HG03460 (cell line): ENCODE measurements around the gene TBX6.
A peak's percentile ranks its signal among the peaks of the same experiment; 100 is the strongest.

Experiments used
- ATAC-seq: cut with Tn5 transposase; IDR thresholded peaks from one replicate; pipeline ENCODE4 v1.9.1; 2021; ENCODE audit not compliant: unreplicated experiment

TBX6 gene

DNA sequence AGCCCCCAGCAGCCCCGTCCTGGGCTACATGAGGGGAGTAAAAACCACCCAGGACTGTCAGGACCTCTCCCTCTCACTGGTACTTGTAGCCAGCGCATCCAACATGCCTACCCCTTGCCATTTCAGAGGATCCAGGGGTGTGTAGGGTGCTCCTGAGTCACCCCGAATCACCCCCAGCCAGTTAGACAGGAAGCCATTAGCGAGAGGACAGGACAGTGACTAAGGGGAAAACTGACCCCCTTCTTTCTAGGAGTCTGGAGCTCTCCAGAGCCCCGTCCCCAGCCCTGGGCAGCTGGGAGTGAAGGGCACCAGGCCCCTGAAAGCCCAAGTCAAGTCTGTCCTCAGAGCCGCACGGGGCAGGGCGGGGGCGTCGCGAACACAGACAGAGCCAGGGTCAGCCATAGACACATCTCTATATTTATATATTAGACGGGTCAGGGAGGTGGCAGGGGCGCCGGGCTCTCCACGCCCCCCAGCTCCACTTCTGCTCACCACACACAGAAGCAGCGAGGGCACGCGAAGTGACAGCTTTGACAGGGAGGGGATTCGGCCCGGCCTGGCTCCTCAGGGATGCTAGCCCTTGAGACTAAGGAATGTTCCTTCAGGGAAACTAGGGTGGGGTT, 22.1 kb upstream of the TBX6 start:
- ATAC-seq: no peak

DNA sequence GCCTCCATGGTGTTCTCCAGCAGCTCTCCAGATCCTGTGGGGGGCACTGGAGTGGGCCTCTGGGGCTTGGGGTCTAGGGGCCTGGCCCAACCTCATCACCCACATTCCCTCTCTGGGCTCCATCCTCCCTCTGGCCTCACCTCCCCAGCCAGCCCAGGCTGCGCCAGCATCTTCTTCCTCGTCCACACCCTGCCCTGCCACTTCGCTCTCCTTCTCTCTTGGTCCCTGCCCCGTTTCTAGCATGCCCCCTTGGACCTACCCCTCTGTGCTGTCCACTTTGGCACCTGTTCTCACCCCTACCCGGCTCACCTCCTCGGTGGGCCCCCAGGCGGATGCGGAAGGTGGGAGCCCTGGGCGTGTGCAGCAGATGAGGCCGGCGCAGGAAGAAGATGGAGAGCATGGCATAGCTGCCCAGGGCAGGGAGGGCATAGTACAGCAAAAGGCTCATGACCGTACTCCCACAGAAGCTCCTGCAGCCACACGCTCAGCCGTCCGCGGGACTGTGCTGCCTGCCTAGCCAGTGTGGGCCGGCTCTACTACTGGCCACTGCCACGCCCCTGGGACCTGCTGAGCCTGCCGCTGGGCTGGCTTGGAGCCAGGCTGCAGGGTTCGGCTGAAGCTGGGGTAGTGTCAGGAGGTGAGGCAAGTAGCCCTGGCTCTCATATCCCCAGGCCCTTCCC, 21.4 kb upstream of the TBX6 start, which contains the start of gene GDPD3:
TSS of gene GDPD3 (minus strand) at position 507 of the 680 bp plus-strand sequence. CDS start at position 448, 59 bp downstream.
- no peak for ATAC-seq

DNA sequence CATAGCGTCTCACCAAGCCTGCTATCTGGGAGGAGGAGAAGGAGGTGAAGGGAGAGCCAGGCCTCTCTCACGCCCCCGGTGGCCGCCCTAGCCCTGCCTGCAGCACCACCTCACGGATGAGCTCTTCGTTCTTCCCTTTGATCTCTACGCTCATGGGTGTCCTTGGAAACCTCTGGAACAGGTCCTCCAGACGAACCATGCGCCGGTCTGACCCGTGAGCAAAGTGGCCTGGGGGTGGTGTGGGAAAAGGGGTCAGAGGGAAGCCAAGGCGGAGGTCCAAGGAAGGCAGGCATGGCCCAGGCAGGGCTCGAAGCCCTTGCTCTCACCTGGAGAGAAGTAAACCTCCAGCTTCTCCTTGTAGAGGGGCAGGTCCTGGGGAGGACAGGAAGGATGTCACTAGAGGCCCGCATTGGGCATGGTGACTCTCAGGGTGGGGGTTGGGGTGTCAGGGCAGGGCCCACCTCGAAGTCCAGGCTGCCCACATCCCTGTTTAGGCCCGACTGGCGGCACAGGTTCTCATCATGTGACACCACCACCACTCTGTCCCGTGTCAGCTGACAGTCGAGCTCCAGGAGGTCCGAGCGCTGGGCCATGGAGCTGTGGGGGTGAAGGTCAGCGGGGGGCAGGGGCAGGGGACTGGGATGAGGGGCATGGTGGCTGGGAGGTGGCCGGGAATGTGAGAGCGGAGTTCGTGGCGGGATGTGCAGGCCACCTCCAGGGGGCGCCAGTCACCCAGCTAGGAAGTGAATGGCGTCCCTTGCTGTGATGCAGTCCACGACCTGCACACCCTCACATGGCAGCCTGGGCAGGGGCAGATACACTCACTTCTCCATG, 20.7 kb upstream of the TBX6 start:
- ATAC-seq: no peak

DNA sequence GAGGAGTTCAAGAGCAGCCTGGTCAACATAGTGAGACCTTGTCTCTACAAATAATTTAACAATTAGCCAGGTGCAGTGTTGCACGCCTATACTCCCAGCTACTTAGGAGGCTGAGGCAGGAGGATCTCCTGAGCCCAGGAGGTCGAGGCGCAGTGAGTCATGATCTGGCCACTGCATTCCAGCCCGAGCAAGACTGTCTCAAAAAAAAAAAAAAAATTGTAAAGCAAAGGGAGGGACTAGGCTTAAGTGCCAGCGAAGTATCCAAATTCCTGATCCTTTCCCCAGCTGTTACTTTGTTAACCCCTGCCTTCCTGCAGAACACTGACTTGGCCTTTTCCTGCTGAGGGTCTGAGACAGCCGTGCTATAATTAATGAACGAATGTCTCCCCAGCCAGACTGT, 18.9 kb upstream of the TBX6 start:
- no peak for ATAC-seq

DNA sequence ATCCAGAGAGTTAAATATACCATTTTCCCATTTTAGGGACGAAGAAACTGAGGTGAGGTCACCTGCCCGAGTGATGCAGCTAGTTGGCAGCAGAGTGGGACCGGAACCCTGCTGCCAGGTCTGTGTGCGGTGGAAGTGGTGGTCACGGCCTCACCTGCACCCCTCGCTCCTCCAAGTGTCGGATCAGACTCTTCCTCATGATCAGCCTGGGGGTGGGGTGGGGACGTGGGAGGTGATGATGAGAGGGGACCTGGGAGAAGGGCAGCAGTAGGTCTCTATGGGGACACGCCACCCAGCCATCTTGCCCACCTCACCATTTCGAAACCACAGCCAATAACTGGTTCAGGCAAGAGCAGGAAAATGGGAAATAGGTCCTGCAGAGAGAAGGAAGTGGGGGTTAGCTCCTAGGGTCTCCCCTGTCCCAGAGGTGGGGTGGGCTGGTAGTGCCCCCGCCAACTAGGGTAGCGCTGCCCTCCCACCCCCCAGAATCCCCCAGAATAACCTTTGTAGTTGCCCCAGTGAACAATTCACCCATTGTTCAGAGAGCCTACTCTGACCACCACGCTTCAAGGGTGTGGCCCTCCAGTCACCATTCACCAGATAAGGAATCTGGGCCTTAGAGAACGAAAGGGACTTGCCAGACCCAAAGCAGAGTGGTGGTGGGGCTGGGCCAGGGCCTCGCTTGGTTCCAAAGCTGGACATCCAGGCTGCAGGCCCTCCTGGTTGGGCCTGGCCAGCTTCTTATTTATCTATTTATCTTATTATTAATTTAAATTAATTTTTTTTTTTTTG, 16.5 kb upstream of the TBX6 start:
- no peak for ATAC-seq

DNA sequence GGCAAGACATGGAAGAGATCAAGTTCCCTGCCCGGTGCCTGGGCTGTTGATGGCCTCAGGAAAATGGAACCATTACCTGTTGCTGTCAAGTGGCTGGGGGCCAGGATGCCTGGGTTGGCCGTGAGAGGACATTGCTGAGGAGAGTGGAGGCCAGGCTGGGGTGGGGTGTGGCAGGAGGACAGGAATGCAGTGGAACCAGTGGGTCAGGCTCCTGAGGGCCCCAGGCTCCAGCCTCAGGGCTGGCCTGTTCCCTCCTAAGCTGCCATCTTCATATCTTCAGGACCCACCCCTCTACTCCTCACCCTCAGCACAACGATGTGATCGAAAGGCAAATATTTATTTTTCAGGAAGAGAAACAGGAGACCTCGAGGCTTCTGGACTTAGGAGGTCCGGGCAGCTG, 12.8 kb upstream of the TBX6 start:
- ATAC-seq: no peak

DNA sequence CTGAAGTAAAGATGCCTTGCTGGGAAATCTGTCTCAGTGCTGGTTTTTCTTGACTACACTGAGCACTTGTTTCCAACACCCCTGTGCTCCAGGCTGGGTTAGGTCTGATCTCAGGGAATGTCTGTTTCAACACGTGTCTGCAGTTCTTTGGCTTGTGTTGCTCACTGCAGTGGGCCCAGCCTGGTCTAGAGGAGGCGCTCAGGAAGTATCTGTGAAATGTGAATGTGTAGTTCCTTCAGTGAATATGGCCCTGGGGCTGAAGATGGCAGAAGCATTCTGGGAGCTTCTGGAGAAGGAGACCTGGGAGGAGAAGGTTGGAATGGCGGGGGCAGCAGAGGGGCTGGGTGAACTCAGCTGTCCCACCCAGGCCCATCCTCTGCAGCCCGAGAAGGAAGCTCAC, 12.4 kb upstream of the TBX6 start:
- ATAC-seq: no peak

DNA sequence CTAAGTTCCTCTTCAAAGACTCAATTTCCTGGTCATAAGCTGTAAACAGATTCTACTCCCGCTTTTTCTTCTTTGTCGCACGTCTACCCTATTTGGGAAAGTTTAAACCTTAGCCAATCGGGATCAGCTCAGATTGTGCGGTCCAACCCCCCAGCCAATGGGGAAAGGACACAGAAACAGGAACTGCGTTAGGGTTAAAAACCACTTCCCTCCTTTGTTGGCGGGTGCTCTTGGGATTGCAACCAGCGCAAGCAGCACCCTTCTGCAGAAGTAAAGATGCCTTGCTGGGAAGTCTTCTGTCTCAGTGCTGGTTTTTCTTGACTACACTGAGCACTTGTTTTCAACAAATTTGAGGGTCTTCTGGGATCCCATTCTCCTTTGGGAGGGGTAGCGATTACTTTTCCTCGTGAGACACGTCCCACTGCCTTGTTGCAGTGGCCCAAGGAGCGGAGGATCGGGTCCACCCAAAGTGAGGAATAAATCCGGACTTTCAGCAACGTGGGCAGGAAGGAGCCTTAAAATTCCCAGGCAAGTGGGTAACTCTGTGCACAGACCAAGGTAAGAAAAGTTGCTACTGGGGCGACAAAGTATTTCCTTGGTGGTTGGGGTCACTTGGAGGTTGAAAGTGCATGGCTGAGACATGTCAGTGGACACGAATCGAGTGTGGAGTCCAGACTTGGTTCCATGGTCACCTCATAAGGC, 5.3 kb upstream of the TBX6 start:
- no peak for ATAC-seq

DNA sequence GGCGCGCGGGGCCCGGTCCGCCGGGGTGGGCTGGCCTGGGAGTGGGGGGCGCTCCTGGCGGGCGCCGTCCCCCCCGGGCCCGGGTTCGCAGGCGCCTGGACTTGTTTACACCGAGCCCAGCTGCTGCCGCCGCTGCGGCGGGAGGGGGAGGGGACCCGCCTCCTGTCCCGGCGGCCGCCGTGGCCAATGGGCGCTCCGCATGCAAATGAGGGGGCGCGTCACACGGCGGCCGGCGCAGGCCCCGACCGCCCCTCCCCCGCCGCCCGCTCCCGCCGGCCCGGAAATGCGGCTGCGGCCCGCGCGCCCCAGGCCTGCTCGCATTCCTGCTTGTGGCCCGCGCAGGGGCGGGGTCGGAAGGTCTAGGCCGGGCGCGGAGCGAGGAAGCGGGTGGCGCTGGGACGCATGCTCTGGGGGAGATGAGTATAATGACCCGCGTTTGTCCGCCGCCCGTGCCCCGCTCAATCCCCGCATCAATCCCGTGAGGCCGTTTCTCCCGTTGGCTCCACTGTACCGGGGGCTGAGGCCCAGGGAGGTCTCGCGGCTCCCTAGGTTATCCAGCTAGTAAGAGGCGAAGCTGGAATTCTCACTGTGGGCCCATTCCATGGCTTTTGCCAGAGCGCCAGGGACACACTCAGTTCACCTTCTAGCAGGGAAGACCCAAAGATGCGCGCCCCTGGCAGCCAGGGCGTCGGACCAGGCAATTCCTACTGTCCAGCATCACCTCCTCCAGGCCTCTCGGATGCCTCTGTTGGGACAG, 4.6 kb upstream of the TBX6 start, which contains the start of gene YPEL3:
TSS of gene YPEL3 (minus strand) at position 109 of the 757 bp plus-strand sequence. CDS start 731 bp downstream, outside the sequence.
- peak; percentile 41 for ATAC-seq

DNA sequence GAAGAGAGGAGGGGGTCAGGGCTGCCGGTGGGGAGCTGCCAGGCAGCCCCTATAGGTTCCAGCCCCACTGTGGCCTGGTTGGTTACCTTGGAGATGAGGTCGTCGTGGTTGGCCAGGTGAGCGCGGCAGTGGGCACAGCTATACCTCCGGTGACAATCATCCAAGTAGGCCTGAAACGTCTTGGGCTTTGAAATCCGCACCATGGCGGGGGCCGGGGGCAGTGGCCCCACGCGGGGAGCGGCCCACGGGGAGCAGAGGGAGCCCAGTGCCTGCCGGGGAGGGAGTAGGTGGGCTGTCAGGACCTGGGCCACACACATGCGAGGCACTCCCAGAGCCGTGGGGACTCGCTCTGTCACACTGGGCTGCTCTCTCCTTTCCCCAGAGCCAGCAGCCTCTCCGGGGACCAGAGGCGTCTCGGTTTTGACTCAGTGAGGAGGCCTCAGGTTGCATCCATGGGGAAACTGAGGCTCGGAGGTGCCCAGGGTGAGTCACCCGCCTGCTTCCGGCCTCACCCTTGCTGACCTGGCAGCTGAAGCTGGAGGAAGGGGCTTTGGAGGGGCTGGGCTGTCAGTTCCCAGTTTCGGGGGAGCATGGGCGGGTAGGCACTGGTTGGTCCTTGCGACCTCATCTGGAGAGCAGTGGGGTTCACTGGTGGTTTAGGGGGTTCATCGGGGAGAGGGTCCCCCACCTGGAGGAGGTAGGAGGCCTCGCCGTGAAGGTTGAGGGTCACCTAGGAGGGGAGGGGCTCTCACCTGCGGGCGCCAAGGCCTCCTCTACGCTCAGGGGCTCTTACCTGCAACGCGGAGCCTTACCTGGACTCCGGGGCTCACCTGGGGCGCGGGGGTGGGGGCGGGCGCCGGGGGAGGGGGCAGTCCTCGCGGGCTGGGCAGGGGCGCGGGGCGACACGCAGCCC, 3.7 kb upstream of the TBX6 start:
- no peak for ATAC-seq

DNA sequence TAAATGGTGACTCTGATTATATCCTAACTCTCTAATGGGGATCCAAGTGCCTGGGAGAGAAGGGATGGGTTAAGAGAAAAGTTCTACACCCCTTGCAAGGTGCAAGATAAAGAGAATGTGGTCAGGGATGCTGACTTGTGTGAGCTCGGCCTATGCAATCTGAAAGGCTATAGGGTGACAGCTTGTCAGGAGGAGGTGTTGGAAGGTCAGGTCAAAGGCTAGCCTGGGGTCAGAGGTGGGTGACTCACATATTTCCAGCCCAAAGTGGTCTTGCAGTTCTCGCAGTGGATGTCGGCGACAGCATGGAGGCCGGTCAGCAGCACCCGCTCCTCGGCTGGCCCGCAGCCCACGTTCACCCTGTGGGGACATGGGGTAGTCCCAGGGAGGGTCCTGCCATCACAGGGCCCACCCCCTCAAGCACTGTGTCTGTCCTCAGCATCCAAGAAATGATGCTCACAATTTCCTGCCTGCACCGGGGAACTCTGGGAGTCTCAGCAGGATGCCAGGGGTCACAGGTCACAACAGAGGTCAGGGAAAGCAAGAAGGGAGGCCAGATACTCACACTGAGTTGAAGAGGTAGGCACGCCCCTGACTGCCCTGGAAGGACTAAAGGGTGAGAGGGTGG, 2.9 kb upstream of the TBX6 start:
- ATAC-seq: no peak

DNA sequence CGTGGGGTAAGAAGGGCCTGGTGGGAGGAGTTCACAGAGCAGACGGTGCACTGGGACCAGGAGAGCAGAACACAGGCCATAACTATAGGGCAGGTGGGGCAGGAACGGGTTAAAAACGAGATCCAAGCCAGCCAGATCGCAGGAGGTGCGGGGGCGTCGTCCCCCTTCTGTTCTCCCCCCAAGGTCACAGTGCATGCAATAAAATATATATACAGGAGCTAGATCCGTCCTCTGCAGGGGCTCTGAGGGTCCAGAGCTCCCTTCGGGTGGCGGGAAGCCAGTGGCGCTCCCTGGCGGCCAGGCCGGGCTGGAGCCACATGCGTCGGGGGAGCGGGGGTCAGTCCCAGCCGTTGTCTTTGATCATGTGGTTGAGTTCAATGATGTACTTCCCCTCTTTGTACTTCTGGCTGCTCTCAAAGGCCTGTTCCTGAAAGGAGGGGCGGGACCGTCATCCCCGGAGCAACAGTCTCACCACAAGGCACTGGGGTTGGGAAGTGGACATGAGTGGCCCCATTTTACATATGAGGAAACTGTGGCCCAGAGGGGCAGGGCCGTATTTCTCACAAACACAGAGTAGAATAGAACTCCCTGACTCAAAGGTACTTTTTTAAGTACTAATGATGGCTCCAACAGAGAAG, 768 bp upstream of the TBX6 start:
- ATAC-seq: peak; percentile 48

DNA sequence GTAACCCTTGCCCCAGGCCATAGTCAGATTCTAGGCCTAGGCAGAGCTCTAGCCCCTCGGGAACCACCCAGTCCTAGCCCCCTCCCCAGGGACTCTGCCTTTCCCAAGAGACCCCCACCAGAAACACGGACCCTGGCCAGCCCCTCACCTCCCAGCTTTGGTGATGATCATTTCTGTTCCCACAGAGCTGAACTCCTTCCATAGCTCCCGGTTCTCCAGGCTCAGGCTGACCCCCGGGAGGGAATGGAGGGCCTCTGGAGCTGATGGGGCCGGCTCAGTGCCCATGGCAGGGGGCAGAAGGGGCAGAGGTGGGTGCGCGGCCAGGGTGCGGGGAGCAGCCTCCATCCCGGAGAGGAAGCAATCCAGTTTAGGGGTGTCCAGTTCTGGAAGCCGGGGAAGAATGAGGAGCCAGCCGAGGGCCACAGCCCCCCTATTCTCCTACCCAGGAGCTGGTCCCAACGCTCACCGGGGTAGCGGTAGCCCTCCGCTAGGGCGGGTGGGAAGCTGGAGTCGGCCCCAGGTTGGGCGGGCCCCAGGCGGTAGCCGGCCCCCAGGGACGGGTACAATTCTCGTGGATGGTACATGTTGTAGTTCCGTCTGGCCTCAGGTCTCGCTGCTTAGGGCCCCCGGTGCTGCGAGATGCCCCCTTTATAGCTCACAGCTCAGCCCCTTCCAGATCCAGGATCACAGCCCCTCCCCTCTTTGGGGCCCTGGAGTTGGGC, 953 bp downstream of the TBX6 start:
- no peak for ATAC-seq

DNA sequence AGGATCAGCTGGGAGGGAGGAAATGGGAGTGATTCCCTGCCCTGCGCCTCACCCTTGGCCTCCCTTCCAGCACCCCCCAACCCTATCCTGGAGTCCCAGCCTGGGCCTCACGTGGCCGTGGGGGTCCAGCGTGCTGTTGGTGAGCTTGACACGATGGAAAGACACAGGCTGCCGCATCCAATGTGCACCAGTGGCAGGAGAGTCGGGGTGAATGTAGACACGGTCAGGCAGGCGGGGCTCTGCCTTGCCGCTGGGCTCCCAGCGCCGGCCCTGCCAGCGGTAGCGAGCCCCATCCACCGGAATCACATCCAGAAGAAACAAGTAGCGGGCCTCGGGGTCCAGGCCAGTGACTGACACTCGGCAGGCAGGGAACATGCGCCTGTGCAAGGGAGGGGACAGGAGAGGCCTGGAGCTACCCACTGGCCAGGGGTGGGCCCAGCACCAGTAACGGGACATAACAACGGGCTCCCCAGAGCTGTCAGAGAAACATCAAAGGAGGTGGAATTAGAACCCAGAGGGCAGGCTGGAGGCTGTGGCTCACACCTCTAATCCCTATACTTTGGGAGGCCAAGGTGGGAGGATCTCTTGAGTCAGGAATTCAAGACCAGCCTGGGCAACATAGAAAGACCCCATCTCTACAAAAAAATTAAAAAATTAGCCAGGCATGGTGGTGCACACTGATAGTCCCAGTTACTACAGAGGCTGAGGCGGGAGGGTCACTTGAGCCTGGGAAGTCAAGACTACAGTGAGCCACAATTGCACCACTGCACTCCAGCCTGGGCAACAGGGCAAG, 2.7 kb downstream of the TBX6 start:
- no peak for ATAC-seq

DNA sequence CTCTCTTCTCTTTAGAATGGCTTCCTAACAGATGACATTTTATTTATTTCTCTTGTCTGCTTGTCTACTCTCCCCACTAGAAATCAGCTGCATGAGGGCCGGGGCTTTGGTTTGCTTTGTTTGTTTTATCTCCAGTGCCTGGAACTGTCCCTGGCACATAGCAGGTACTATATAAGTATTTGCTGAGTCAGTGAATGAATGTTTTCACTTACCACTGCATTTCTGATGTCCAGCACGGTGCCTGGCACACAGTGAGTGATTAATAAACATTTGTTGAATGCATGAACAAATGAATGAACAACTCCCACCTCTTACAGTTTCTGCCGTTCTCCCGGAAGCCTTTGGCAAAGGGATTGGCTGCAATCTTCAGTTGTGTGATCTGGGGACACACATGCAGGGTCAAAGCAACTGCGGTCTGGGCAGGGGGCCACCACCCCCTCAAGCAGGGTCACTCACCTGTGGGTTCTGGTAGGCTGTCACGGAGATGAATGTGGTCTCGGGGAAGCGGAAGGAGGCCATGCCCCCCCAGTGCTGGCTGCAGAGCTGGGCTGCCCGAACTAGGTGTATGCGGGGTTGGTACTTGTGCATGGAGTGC, 3.4 kb downstream of the TBX6 start:
- no peak for ATAC-seq
